IMR-90 (cell line): ENCODE data around the gene SKIL. TPM values are rescaled to one million over a fixed set of nuclear protein-coding genes. Genes with fewer than 3 reads are reported as not detected.
A peak's percentile ranks its signal among the peaks of the same experiment; 100 is the strongest.

Experiments used
- ATAC-seq: fragments of 200-7000 bp; cut with Tn5 transposase; 2 replicates; pipeline ENCODE4 v1.9.1; 2020; ENCODE audit warnings: low read depth, mild to moderate bottlenecking, moderate library complexity
- BruUV-seq: library from RNA; stranded (reverse); fragments of 400-500 nt; replicated peaks from 2 replicates; lab custom pipeline; 2021; lab: Mats Ljungman, UMichigan
- CTCF ChIA-PET: fragments of 300-600 bp; formaldehyde crosslinking; extraction: SDS; loops from one replicate; lab custom pipeline; 2021; ENCODE audit warnings: antibody characterized with exemption; lab: Yijun Ruan, JAX
- POLR2A ChIA-PET: fragments of 300-600 bp; sonication (Branson Sonifier 250); formaldehyde crosslinking; loops from one replicate; lab custom pipeline; 2022; ENCODE audit warnings: antibody characterized with exemption; ENCODE audit not compliant: unreplicated experiment; lab: Charles Lee
- DNase-seq: peaks from one replicate; pipeline ENCODE4 v3.0.0; 2013
- H2AFZ ChIP-seq: replicated peaks from 2 replicates; pipeline ENCODE3; 2013; ENCODE audit warnings: low read length, mild to moderate bottlenecking; ENCODE audit not compliant: poor library complexity
- H2AK5ac ChIP-seq: 2 replicates; pipeline ENCODE4 v1.6.1; 2013; ENCODE audit warnings: low read depth, low read length, inconsistent platforms
- H2AK9ac ChIP-seq: replicated peaks from 2 replicates; pipeline ENCODE3; 2013; ENCODE audit warnings: mild to moderate bottlenecking, low read depth, low read length, moderate library complexity; ENCODE audit not compliant: poor library complexity
- H2BK120ac ChIP-seq: 2 replicates; pipeline ENCODE4 v1.6.1; 2013; ENCODE audit warnings: low read depth, low read length, inconsistent platforms
- H2BK15ac ChIP-seq: 3 replicates; pipeline ENCODE4 v1.6.1; 2013; ENCODE audit warnings: low read depth, low read length, inconsistent platforms
- H2BK20ac ChIP-seq: 2 replicates; pipeline ENCODE4 v1.6.1; 2013; ENCODE audit warnings: low read depth, mild to moderate bottlenecking, inconsistent platforms, low read length, moderate library complexity
- H2BK5ac ChIP-seq: 2 replicates; pipeline ENCODE4 v1.6.1; 2013; ENCODE audit warnings: mild to moderate bottlenecking, low read depth, low read length, inconsistent platforms; ENCODE audit not compliant: poor library complexity, severe bottlenecking
- H3K14ac ChIP-seq: replicated peaks from 2 replicates; pipeline ENCODE4 v1.6.1; 2013; ENCODE audit warnings: low read depth, low read length, inconsistent platforms
- H3K18ac ChIP-seq: 2 replicates; pipeline ENCODE4 v1.6.1; 2013; ENCODE audit warnings: low read depth, low read length, control low read depth
- H3K23ac ChIP-seq: 2 replicates; pipeline ENCODE4 v1.6.1; 2013; ENCODE audit warnings: low read depth, low read length, inconsistent platforms
- H3K27ac ChIP-seq: 2 replicates; pipeline ENCODE4 v1.5.1; 2013; ENCODE audit warnings: mild to moderate bottlenecking, control low read depth, low read length; ENCODE audit not compliant: insufficient read depth
- H3K27me3 ChIP-seq: 2 replicates; pipeline ENCODE4 v1.6.1; 2013; ENCODE audit warnings: low read length; ENCODE audit not compliant: control insufficient read depth, insufficient read depth
- H3K36me3 ChIP-seq: 2 replicates; pipeline ENCODE4 v1.6.1; 2013; ENCODE audit warnings: low read length, mixed read lengths; ENCODE audit not compliant: control insufficient read depth, insufficient read depth
- H3K4ac ChIP-seq: 2 replicates; pipeline ENCODE4 v1.6.1; 2013; ENCODE audit warnings: low read depth, low read length, inconsistent platforms
- H3K4me1 ChIP-seq: 2 replicates; pipeline ENCODE4 v1.6.1; 2013; ENCODE audit warnings: low read length, mixed read lengths; ENCODE audit not compliant: control insufficient read depth, insufficient read depth
- H3K4me2 ChIP-seq: 2 replicates; pipeline ENCODE4 v1.6.1; 2013; ENCODE audit warnings: low read depth, mild to moderate bottlenecking, control low read depth, low read length, moderate library complexity
- H3K4me3 ChIP-seq: 2 replicates; pipeline ENCODE4 v1.5.1; 2013; ENCODE audit warnings: low read depth, mild to moderate bottlenecking, control low read depth, low read length, moderate library complexity; ENCODE audit not compliant: insufficient read depth
- H3K56ac ChIP-seq: 2 replicates; pipeline ENCODE4 v1.6.1; 2013; ENCODE audit warnings: low read length, inconsistent platforms; ENCODE audit not compliant: insufficient read depth; ENCODE audit errors: extremely low read depth
- H3K79me1 ChIP-seq, 2 experiments: 2 replicates each; pipeline ENCODE4 v1.6.1; 2013; ENCODE audit warnings: low read length in 2 of 2, inconsistent platforms in 1 of 2, low read depth in 1 of 2
- H3K9ac ChIP-seq: 2 replicates; pipeline ENCODE4 v1.6.1; 2013; ENCODE audit warnings: low read depth, low read length, control low read depth
- H3K9me1 ChIP-seq: 2 replicates; pipeline ENCODE4 v1.6.1; 2013; ENCODE audit warnings: low read length, inconsistent platforms; ENCODE audit not compliant: insufficient read depth
- H3K9me3 ChIP-seq: 2 replicates; pipeline ENCODE4 v1.6.1; 2013; ENCODE audit warnings: low read length; ENCODE audit not compliant: control insufficient read depth, insufficient read depth
- H4K20me1 ChIP-seq: 2 replicates; pipeline ENCODE4 v1.6.1; 2013; ENCODE audit warnings: low read length, inconsistent platforms; ENCODE audit not compliant: insufficient read depth
- H4K5ac ChIP-seq: 2 replicates; pipeline ENCODE4 v1.6.1; 2013; ENCODE audit warnings: mild to moderate bottlenecking, low read depth, low read length, control low read depth
- H4K8ac ChIP-seq, 2 experiments: 2 replicates each; pipeline ENCODE4 v1.6.1; 2013; ENCODE audit warnings: low read depth in 2 of 2, low read length in 2 of 2, control low read depth in 1 of 2, inconsistent platforms in 1 of 2
- H4K91ac ChIP-seq: 2 replicates; pipeline ENCODE4 v1.6.1; 2013; ENCODE audit warnings: low read depth, low read length, inconsistent platforms; ENCODE audit not compliant: insufficient read depth
- CEBPB ChIP-seq: IDR thresholded peaks from 2 replicates; pipeline ENCODE4 v1.6.1; 2012; ENCODE audit warnings: low read depth, low read length, improper control_type of control experiment
- CHD1 ChIP-seq: IDR thresholded peaks from 2 replicates; pipeline ENCODE4 v1.6.1; 2012; ENCODE audit warnings: low read depth, low read length, improper control_type of control experiment
- MXI1 ChIP-seq: IDR thresholded peaks from 2 replicates; pipeline ENCODE4 v1.6.1; 2012; ENCODE audit warnings: low read depth, mild to moderate bottlenecking, low read length, moderate library complexity, borderline replicate concordance
- WGBS, 2 experiments: methylation state at CpG; one replicate each; pipeline versions ENCODE4 v1.1.5 to v1.1.7; 2013; ENCODE audit warnings: missing lambda C conversion rate in 2 of 2; ENCODE audit not compliant: insufficient read length in 1 of 2; ENCODE audit errors: extremely low coverage in 2 of 2; 5-methylcytosine and 5-hydroxymethylcytosine counted together
- dilution Hi-C: fragments of 300-500 bp; cut with HindIII; formaldehyde crosslinking; loops from one replicate; pipeline ENCODE4 v1.14.3; 2018; ENCODE audit warnings: low sequenced_read_pairs; ENCODE audit not compliant: unreplicated experiment
- in situ Hi-C: fragments of 300-500 bp; cut with MboI; formaldehyde crosslinking; loops from 3 replicates; pipeline ENCODE4 v1.14.3; 2019; ENCODE audit warnings: low sequenced_read_pairs, inconsistent platforms, mixed read lengths
- intact Hi-C: fragments of 100-400 bp; cut with micrococcal nuclease; formaldehyde crosslinking; loops from 2 replicates; pipeline ENCODE4 v1.10.0; 2022
- polyA plus RNA-seq, 3 experiments: library from polyadenylated mRNA; depleted of rRNA; stranded (reverse); fragments of >200 nt; gene quantifications; 2 replicates each; pipeline ENCODE4 v1.2.3, GENCODE V29; 2012; ENCODE audit warnings: low replicate concordance in 1 of 3
- total RNA-seq: library from RNA; depleted of rRNA; stranded (reverse); fragments of >200 nt; gene quantifications from 2 replicates; pipeline ENCODE4 v1.2.3, GENCODE V29; 2012
- TF ChIP-seq, protein P1 (sequence below): fragments of 150-350 bp; IDR thresholded peaks from 2 replicates; pipeline ENCODE4 v1.6.1; 2017; ENCODE audit warnings: mild to moderate bottlenecking, antibody characterized with exemption, low read length, low read depth

SKIL gene
- total and polyA plus RNA-seq, 2 of the 4 experiments (the other 2 are of a cell fraction) = 9.2 to 55.9 TPM

- Histone ChIP-seq H3K79me1 (peaks cover 0 to 31% of the 10 kb centered on the region in 2 experiments; a peak in 2 of 4 replicates), H4K91ac (peak overlapping the region; percentile 58; the same call in 1 of the 2 replicates), H3K9me1 (peaks cover 4% of the 10 kb centered on the region), H3K27ac (peak overlapping the region; percentile 73), H3K56ac (peak overlapping the region; percentile 50; the same call in 1 of the 2 replicates), H3K9ac (peak overlapping the region; percentile 94), H3K14ac (peak overlapping the region; percentile 76), H2AFZ (no peak overlapping the region), H2BK15ac (no peak overlapping the region), H3K23ac (peak overlapping the region; percentile 92; the same call in 1 of the 2 replicates), H3K27me3 (no peaks in the 10 kb centered on the region), H2BK20ac (no peak overlapping the region), H3K4me2 (peak overlapping the region; percentile 89), H3K36me3 (peaks cover 16% of the 10 kb centered on the region), H3K4ac (no peak overlapping the region; the same call in 1 of the 2 replicates), H4K8ac (peak overlapping the region; percentile 18 to 63; a peak in 2 of 4 replicates), H4K5ac (no peak overlapping the region), H3K4me3 (peak overlapping the region; percentile 73), H2AK5ac (no peak overlapping the region), H3K4me1 (peaks cover 18% of the 10 kb centered on the region), H2BK5ac (peak overlapping the region; percentile 90), H2BK120ac (no peak overlapping the region), H4K20me1 (peaks cover 10% of the 10 kb centered on the region; the same call in 1 of the 2 replicates), H2AK9ac (no peak overlapping the region), H3K18ac (no peak overlapping the region), H3K9me3 (no peaks in the 10 kb centered on the region)
- no CpG with 5 or more reads among the region's 20 CpGs for WGBS, 2 experiments
- ChIA-PET CTCF (no interaction called here), POLR2A (no interaction called here)
- TF ChIP-seq, protein P1, sequence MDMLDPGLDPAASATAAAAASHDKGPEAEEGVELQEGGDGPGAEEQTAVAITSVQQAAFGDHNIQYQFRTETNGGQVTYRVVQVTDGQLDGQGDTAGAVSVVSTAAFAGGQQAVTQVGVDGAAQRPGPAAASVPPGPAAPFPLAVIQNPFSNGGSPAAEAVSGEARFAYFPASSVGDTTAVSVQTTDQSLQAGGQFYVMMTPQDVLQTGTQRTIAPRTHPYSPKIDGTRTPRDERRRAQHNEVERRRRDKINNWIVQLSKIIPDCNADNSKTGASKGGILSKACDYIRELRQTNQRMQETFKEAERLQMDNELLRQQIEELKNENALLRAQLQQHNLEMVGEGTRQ = no peak
- TF ChIP-seq CHD1 (no peak), MXI1 (no peak), CEBPB (no peak)
- ATAC-seq (no peak), DNase-seq (no peak)
- intact Hi-C loops = loop anchor here (5.0 kb wide), 1 partner anchor 172 kb away; no protein-coding TSS in a partner anchor
- in situ Hi-C loops = no loop called here
- dilution Hi-C loops = no loop called here
- BruUV-seq = no TSS peak
Measured at GRCh38 chr3:170359178-170359704, 1.7 kb downstream of the SKIL start.
